Peyer's patch (tissue), 4 donors: ENCODE measurements around the gene NPDC1.

Experiments used
- POLR2A ChIP-seq, 2 donors: fragments of 450-650 bp; IDR thresholded peaks; one replicate each; pipeline ENCODE4 v1.5.1; 2017; ENCODE audit warnings: antibody characterized with exemption in 2 of 2, mild to moderate bottlenecking in 2 of 2, moderate library complexity in 2 of 2
- TF ChIP-seq, protein P1 (sequence below), 6 experiments: fragments of 450-650 bp in 4 of 6; fragments of 200-600 bp in 2 of 6; sonication (generic) in 1 of 6; IDR thresholded peaks; one replicate each; pipeline ENCODE4 v1.5.1; 2017 to 2019; ENCODE audit warnings: antibody characterized with exemption in 6 of 6, mild to moderate bottlenecking in 3 of 6, moderate library complexity in 1 of 6

DNA sequence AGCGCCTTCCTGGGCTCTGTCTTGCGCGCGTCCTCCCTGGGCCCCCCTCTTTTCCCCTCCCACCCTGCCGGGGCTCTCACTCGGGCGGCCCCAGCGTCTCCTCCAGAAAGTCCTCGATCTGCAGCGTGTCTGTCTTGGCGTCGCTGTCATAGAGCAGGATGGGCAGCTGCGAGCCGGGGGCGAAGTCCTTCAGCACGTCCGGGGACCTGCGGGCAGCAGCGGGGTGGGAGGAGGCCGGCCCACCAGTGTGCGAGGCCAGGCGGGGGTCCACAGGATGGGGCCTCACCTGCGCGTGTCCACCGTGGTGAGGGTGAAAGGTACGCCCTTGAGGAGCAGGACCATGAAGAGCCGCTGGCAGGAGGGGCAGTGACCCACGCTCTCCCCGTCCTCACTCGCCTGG, 50.6 kb downstream of the NPDC1 start:
- TF ChIP-seq, protein P1, sequence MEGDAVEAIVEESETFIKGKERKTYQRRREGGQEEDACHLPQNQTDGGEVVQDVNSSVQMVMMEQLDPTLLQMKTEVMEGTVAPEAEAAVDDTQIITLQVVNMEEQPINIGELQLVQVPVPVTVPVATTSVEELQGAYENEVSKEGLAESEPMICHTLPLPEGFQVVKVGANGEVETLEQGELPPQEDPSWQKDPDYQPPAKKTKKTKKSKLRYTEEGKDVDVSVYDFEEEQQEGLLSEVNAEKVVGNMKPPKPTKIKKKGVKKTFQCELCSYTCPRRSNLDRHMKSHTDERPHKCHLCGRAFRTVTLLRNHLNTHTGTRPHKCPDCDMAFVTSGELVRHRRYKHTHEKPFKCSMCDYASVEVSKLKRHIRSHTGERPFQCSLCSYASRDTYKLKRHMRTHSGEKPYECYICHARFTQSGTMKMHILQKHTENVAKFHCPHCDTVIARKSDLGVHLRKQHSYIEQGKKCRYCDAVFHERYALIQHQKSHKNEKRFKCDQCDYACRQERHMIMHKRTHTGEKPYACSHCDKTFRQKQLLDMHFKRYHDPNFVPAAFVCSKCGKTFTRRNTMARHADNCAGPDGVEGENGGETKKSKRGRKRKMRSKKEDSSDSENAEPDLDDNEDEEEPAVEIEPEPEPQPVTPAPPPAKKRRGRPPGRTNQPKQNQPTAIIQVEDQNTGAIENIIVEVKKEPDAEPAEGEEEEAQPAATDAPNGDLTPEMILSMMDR (IDR thresholded peaks at IDR 0.05) = no peak
- TF ChIP-seq POLR2A (IDR thresholded peaks at IDR 0.05) = no peak
